ENCODE measurements around the gene ZNF814.

Gene ZNF814

GRCh38 chr19:57819475-57820148, 69.2 kb downstream of the ZNF814 start (continued):
- TF ChIP-seq PRDM1 (tag by site-specific recombination; IDR thresholded peaks at IDR 0.05) (no peak), YY2 (tag by site-specific recombination; IDR thresholded peaks at IDR 0.05) (peak; percentile 53; the same call in 1 of the 2 replicates), CTCF (tag by site-specific recombination; IDR thresholded peaks at IDR 0.05) (peak; percentile 76), ZNF114 (tag by site-specific recombination; IDR thresholded peaks at IDR 0.05) (no peak), ZNF214 (tag by site-specific recombination; IDR thresholded peaks at IDR 0.05; ENCODE audit: borderline replicate concordance) (no peak), ZNF664 (tag by site-specific recombination; IDR thresholded peaks at IDR 0.05) (0 out of 2 replicates have a peak, but pooled peaks have one; percentile 10), KLF16 (tag by site-specific recombination; IDR thresholded peaks at IDR 0.05) (no peak), PRDM10 (tag by site-specific recombination; IDR thresholded peaks at IDR 0.05) (peak; percentile 69), ZNF660 (tag by site-specific recombination; IDR thresholded peaks at IDR 0.05) (peak; percentile 80), SP3 (tag by site-specific recombination; IDR thresholded peaks at IDR 0.05) (0 out of 2 replicates have a peak, but pooled peaks have one; percentile 13), KLF8 (tag by site-specific recombination; IDR thresholded peaks at IDR 0.05) (peak; percentile 50; the same call in 1 of the 2 replicates), HOXD13 (CRISPR knock-in tag; IDR thresholded peaks at IDR 0.05; ENCODE audit: borderline replicate concordance) (0 out of 2 replicates have a peak, but pooled peaks have one; percentile 9), ZNF394 (tag by site-specific recombination; IDR thresholded peaks at IDR 0.05; ENCODE audit: borderline replicate concordance) (0 out of 2 replicates have a peak, but pooled peaks have one; percentile 64), ZBTB20 (tag by site-specific recombination; IDR thresholded peaks at IDR 0.05) (peak; percentile 62; the same call in 1 of the 2 replicates), ZNF174 (tag by site-specific recombination; IDR thresholded peaks at IDR 0.05) (no peak), ZNF561 (tag by site-specific recombination; IDR thresholded peaks at IDR 0.05; ENCODE audit: borderline replicate concordance) (peak; percentile 92), ZBTB8A (tag by site-specific recombination; IDR thresholded peaks at IDR 0.05) (peak; percentile 100), ZNF560 (tag by site-specific recombination; IDR thresholded peaks at IDR 0.05; ENCODE audit: borderline replicate concordance) (no peak), ZNF24 (tag by site-specific recombination; IDR thresholded peaks at IDR 0.05) (no peak), ZNF48 (tag by site-specific recombination; IDR thresholded peaks at IDR 0.05) (no peak), ZNF596 (tag by site-specific recombination; IDR thresholded peaks at IDR 0.05) (no peak), ZNF768 (tag by site-specific recombination; IDR thresholded peaks at IDR 0.05) (no peak), HOXA7 (CRISPR knock-in tag; IDR thresholded peaks at IDR 0.05; ENCODE audit: borderline replicate concordance) (peak; percentile 93), ZBTB26 (tag by site-specific recombination; optimal IDR thresholded peaks at IDR 0.05) (peak; percentile 57), ZBTB10 (tag by site-specific recombination; IDR thresholded peaks at IDR 0.05) (0 out of 2 replicates have a peak, but pooled peaks have one; percentile 12), ZNF692 (tag by site-specific recombination; IDR thresholded peaks at IDR 0.05) (peak; percentile 70), KLF10 (tag by site-specific recombination; IDR thresholded peaks at IDR 0.05) (no peak), ZBTB21 (tag by site-specific recombination; IDR thresholded peaks at IDR 0.05) (0 out of 2 replicates have a peak, but pooled peaks have one; percentile 12), ZXDB (tag by site-specific recombination; IDR thresholded peaks at IDR 0.05) (peak; percentile 85)

All from HEK293 (cell line).